ENCODE data around the gene MIEF2. TPM values are rescaled to one million over a fixed set of nuclear protein-coding genes. Genes with fewer than 3 reads are reported as not detected.

MIEF2 gene
- total RNA-seq, 4 donors from 2014 or later, result 19.3 to 45.2 (median 34.3) TPM

DNA sequence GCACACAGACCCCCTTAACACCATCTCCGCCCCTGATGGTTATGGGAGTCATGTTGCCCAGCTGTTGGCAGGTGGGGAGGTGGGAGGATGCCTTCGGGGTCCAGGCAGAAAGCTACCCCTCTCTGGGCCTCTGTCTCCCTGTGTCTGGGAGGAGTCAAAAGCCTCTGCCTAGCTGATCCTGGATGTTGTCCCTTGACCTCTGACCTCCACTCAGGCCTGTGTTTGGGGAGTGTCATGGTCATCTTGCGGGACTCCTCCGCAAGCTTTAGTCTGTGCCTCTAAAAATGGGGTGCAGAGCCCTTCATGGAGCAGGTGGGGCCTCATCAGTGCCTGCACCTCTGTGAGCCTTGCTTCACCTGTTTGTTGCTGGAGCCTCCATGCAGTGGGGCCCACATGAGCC lies 31.2 kb upstream of the MIEF2 start:
- H3K4me3 ChIP-seq, result no peak overlapping the region
- ATAC-seq, result no peak
- no peaks in the 10 kb centered on the region for H3K9me3 ChIP-seq
- TF ChIP-seq, protein P1, sequence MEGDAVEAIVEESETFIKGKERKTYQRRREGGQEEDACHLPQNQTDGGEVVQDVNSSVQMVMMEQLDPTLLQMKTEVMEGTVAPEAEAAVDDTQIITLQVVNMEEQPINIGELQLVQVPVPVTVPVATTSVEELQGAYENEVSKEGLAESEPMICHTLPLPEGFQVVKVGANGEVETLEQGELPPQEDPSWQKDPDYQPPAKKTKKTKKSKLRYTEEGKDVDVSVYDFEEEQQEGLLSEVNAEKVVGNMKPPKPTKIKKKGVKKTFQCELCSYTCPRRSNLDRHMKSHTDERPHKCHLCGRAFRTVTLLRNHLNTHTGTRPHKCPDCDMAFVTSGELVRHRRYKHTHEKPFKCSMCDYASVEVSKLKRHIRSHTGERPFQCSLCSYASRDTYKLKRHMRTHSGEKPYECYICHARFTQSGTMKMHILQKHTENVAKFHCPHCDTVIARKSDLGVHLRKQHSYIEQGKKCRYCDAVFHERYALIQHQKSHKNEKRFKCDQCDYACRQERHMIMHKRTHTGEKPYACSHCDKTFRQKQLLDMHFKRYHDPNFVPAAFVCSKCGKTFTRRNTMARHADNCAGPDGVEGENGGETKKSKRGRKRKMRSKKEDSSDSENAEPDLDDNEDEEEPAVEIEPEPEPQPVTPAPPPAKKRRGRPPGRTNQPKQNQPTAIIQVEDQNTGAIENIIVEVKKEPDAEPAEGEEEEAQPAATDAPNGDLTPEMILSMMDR (IDR thresholded peaks at IDR 0.05 in 4 of 5, conservative IDR thresholded peaks at IDR 0.05 in 1 of 5), result no peak
- TF ChIP-seq POLR2A (IDR thresholded peaks at IDR 0.05), result no peak
- intact Hi-C loops (cut with DNase I; ENCODE audit: low total_unique reads), result no loop called here
- DNase-seq, result no peak
- peaks cover 0 to 3% of the 10 kb centered on the region in 2 donors for H3K36me3 ChIP-seq
- no peaks in the 10 kb centered on the region for H3K27me3 ChIP-seq
- H3K27ac ChIP-seq, result no peak overlapping the region
- in situ Hi-C loops (cut with MboI; ENCODE audit: low sequenced_read_pairs in 4 of 4), result loop anchor here in 1 of 4 donors (10.0 kb wide), 1 partner anchor 86 kb away; the partner anchor contains the start of genes SMCR8 and TOP3A
- peaks cover 16% of the 10 kb centered on the region in 2 donors for H3K4me1 ChIP-seq

DNA sequence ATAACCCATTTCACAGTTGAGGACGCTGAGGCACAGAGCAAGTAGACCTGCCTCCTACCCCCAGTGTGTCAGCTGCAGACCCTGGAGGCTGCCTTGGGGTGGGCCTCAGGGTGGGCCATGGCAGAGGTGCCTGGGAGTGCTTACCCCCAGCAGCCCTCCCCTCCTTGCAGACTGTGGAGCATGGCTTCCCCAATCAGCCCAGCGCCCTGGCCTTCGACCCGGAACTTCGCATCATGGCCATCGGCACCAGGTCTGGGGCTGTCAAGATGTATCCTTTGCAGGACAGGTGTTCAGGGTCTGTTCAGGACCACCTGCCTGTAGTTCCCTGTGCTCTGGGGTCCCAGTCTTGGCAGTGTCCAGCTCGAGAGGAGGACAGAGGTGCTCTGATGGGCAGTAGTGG lies 30.7 kb upstream of the MIEF2 start:
- H3K27me3 ChIP-seq, result no peaks in the 10 kb centered on the region
- TF ChIP-seq POLR2A (IDR thresholded peaks at IDR 0.05), result no peak
- TF ChIP-seq, protein P1 (IDR thresholded peaks at IDR 0.05 in 4 of 5, conservative IDR thresholded peaks at IDR 0.05 in 1 of 5), result no peak
- peaks cover 0 to 7% of the 10 kb centered on the region in 2 donors for H3K36me3 ChIP-seq
- intact Hi-C loops (cut with DNase I; ENCODE audit: low total_unique reads), result no loop called here
- ATAC-seq (no peak), DNase-seq (no peak)
- in situ Hi-C loops (cut with MboI; ENCODE audit: low sequenced_read_pairs in 4 of 4), result loop anchor here in 1 of 4 donors (10.0 kb wide), 1 partner anchor 85 kb away; the partner anchor contains the start of genes SMCR8 and TOP3A
- H3K9me3 ChIP-seq, result no peaks in the 10 kb centered on the region
- no peak overlapping the region for H3K27ac ChIP-seq
- peaks cover 11 to 13% of the 10 kb centered on the region in 2 donors for H3K4me1 ChIP-seq
- no peak overlapping the region for H3K4me3 ChIP-seq

DNA sequence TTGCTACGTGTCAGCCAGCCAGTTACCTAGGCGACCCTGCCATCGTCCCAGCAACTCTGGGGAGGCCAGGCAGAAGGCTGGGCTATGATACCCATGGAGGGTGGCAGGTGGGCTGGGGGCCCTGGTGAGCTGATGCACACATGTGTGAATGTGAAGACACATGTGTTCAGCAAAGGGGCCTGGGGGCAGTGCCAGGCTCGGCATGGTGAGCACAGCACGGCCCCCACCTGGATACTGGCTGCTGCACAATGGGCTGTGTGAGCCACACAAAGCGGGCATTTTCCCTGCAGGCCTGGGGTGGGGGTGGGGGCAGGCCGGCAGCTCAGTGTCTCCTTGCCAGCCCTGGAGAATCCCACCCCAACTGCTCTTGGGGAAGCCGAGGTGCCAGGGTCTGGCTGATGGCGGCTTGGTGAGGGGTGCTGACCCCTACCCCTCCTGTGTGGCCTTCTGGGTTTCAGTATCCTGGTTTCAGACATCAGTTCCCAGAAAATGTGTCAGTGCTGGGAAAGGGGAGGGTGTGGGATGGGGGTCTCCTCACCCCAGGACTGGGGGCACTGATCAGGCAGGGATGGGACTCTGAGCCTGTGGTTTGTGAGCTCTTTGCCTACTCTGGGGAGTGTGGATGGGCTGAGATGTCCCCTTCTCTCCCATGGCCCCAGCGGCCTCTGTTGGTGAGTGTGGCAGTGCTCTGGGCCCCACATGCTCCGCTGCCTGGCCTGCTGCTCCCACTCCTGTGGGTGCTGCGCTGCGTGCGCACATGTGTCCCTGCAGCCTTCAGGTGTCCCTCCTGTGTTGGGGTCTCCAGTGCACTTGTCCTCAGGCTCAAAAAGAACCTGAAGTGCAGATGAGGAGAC lies 29.9 kb upstream of the MIEF2 start:
- in situ Hi-C loops (cut with MboI; ENCODE audit: low sequenced_read_pairs in 4 of 4), result no loop called here

DNA sequence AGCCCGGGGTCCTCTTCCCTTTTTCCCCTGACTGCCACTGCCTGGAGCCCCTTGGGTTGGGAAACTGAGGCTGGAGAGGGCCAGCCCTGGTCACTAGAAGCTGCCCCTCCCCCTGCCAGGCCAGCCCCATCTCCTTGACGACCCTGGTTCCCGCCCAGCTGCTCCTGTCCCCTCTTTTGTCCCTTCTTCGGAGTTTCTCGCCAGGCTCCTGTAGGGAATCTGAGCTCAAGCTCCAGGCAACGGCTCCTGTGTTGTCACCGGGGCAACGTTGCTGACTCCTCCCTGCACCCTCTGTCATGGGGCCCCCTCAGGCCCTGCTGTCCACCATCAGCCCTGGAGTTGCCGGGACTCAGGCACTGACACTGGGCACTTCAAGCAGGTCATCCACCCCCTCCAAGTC lies 29.3 kb upstream of the MIEF2 start:
- no peak for ATAC-seq
- in situ Hi-C loops (cut with MboI; ENCODE audit: low sequenced_read_pairs in 4 of 4), result no loop called here

More for the DNA sequence above, 29.9 kb upstream of the MIEF2 start:
- Histone ChIP-seq H3K27ac (no peak overlapping the region), H3K4me1 (peaks cover 8 to 9% of the 10 kb centered on the region in 2 donors), H3K4me3 (no peak overlapping the region), H3K9me3 (no peaks in the 10 kb centered on the region), H3K36me3 (peaks cover 0 to 7% of the 10 kb centered on the region in 2 donors), H3K27me3 (no peaks in the 10 kb centered on the region)
- intact Hi-C loops (cut with DNase I; ENCODE audit: low total_unique reads), result no loop called here
- TF ChIP-seq, protein P1 (IDR thresholded peaks at IDR 0.05 in 4 of 5, conservative IDR thresholded peaks at IDR 0.05 in 1 of 5), result no peak
- no peak for TF ChIP-seq POLR2A (IDR thresholded peaks at IDR 0.05)
- no peak for DNase-seq
- no peak for ATAC-seq

More for the DNA sequence above, 29.3 kb upstream of the MIEF2 start:
- Histone ChIP-seq H3K4me1 (peaks cover 6% of the 10 kb centered on the region in 2 donors), H3K36me3 (peaks cover 0 to 7% of the 10 kb centered on the region in 2 donors), H3K27me3 (no peaks in the 10 kb centered on the region), H3K4me3 (no peak overlapping the region), H3K9me3 (no peaks in the 10 kb centered on the region), H3K27ac (no peak overlapping the region)
- no peak for TF ChIP-seq POLR2A (IDR thresholded peaks at IDR 0.05)
- TF ChIP-seq, protein P1 (IDR thresholded peaks at IDR 0.05 in 4 of 5, conservative IDR thresholded peaks at IDR 0.05 in 1 of 5), result no peak
- intact Hi-C loops (cut with DNase I; ENCODE audit: low total_unique reads), result no loop called here
- DNase-seq, result no peak

Measured in gastrocnemius medialis (tissue), 4 donors.